ENCODE data around the gene SPACA9. TPM values are rescaled to one million over a fixed set of nuclear protein-coding genes. Genes with fewer than 3 reads are reported as not detected.

SPACA9 gene
- total RNA-seq, 1 donor from 2014 or later: 10.4 TPM

DNA sequence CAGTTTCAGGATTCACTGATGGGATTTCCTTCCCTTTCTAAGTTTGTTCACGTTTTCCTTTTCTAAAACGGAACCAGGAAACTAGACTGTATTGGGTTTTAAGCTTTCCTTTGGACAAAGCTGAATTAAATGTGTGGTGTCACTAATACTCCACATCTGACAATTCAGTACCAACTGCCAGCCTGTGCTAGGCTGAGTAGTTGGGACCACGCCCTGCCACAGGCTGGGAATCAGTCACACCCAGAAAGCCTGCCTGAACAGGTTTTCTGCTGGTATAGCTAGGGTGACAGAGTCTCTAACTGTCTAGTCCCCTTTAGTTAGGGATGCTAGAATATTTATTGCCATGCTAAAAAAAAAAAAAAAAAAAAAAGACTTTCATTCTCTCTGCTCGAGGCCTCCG is 15.6 kb downstream of the SPACA9 start:
- DNase-seq (ENCODE audit: low spot score): peak; percentile 46

DNA sequence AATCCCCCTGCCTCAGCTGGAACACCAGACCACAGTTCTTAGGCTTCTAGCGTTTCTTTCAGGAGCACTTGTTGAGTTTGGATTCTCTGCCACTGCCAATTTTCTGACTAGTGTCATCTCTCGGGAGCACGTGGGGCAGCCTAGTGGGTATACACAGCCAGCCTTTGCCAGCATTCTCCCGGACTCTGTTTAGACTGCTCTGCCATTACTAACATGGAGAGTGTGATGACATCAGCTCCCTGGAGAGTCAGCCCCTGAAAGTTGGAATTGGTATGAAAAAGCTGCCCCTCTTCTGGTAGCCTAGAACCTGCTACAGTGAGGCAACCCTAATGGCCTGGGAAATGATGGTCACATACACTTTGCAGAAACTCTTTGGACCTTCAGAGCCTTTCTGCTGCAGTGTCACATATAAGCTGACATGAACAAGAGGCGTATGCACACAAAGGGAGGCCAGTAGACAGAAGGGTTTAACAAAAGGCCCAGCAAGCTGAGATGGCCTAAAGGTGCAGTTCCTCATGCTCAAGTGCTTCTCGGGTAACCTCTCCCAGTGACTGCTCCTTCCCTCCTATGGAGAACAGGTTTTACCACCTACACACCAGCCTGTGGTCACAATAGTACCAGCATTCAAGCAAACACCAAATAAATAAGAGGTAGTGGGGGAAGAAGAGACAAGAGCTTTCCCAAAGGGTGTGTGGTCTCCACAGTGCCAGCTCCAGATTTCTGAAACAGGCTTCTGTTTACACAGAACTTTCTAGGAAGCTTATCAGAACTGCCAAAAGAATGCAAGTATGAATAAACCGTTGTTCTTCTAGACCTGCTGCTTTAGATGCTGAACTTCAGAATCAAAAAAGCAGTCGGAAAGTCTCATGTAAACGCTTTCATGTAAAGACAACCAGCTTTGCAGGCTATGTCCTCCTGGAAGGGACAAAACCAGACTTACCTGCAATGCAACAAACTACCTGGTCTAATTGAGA is 16.5 kb downstream of the SPACA9 start:
- no peak for DNase-seq (ENCODE audit: low spot score)

DNA sequence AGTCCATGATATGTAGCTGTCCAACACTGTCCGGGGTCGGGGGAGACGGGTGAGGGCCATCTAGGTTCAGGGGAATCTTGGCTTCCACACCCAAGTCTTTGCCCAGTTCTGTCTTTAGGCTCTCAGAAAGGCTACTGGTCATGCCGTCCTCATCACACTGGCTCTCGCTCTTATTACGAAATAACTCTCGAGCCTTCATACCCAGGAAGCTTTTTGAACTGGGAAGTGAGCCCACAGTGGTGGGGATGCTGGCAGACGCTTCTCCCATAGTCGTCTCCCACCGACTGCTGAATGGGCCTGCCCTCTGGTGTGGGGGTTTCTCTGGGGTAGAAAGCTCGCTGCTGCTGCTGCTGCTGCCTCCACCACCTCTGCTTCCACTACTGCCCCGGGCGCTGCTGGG is 17.6 kb downstream of the SPACA9 start:
- no peak for DNase-seq (ENCODE audit: low spot score)

DNA sequence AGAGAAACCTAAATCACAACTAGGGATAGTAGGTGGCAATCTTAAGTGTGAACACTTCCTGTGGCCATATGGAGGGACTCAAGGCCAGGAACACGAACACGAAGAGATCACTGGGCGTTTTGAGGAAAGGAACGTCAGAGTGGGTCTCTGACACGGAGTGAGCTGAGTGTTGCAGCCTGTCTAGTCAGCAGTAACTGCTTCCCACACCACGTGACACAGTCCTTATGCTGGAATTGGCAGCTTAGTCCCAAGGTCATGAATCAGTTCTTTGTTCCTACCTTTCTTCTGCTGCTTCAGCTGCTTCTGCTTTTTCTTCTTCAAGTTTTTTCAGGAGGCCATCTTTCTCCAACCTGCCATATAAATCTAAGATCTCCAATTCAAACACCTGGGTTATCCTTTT is 18.2 kb downstream of the SPACA9 start:
- peak; percentile 11 for DNase-seq (ENCODE audit: low spot score)

DNA sequence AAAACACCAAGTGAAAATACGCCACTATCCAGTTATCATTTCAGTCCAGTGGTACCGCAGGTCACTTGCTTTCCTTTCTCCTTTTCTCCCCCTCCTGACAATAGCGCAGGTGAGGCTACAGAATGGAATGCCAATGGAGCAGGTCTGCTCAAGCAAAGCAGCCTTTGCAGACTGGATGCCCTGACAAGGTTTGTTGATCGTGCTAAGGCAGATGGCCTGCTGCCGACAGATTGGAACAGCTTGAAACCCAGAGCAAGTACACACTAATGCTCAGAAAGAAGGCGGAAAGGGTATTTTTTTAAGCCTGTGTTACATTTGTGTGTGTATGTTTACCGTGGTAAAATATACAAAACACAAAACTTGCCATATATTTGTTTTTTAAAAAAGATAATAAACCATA is 19.4 kb downstream of the SPACA9 start:
- DNase-seq (ENCODE audit: low spot score): no peak

DNA sequence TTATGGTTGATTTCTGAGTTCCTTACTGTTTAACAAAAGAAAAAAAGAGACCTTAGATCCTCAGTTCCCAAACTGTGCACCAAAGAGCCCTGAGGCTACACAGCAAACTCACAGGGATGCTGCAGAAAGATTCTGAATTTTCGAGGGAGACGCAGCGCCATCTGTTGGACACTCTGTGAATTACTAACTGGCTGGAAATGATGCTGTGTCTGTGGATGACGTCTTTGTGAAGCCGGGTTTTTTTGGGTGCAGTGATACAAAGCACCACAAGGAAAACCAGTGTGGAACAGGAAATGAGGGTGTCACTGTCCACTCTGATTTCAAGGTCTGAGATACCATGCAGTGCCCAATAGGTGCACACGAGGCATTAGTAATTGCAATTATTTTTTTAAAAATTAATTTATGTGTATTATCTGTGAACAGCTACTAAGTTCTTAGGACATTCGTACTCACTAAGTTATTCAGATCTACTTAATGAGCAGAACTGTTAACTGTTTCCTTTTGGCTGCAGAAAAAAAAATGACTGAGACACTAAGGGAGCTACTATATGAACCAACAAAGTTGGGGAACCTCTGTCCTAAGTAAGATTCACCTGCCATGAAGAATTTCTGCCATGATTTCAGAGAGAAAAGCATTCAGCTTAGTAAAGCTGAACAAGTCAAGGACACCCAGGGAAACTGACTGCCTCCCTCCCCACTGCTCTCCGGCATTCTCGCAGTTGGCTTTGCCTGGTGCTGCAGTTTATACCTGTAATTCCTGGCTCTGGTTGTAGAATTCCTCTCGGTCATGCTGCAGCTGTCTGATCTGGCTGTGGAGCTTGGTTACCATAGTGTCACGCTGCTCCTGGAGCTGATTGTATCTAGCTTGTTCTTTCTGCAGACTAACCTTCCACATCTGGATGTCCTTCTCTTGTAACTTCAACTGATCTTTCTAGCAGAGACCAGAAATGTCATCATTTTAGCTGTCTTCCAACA is 23.4 kb downstream of the SPACA9 start:
- DNase-seq (ENCODE audit: low spot score): peak; percentile 74

DNA sequence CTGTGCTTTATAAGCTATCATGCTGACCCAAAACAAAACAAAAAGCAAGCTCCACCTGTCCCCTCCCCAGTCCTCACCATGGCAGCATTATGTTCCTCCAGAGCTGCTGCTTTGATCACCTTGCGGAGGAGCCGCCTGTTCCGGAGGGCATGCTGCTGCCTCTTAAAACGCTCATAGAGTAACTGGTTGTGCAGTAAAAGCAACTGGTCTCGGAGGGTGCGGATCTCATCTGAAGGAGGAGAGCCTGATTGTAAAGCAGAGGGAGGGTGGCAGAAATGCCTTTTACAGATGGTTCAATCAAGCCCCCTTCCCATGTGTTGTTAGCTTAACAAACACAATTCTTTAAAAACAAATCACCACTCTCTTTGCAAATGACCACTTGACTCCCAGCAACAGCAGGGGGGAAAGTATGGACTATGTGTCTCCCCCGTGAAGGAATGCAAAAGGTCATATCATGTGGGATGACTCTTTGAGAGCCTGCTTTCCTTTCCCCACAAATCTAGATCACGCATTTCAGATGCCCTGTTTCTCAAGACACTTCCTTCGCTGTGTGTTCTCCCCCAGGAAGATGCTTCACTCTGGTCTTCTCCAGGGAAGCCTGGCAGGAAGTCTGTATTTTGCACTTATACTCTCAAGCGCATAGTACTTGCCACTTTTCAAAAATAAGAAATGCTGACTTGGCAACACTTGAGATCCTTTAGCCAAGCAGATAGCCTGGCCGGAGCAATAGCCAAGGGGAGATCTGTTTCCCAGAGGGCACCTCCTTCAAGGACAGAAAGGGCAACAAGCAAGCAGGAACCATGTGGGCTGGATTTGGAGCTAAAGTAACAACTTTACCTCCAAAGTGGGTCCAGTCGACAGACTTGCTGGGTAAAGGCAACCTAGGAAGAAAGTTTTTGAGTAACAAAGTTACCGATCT is 25.1 kb downstream of the SPACA9 start:
- no peak for DNase-seq (ENCODE audit: low spot score)

DNA sequence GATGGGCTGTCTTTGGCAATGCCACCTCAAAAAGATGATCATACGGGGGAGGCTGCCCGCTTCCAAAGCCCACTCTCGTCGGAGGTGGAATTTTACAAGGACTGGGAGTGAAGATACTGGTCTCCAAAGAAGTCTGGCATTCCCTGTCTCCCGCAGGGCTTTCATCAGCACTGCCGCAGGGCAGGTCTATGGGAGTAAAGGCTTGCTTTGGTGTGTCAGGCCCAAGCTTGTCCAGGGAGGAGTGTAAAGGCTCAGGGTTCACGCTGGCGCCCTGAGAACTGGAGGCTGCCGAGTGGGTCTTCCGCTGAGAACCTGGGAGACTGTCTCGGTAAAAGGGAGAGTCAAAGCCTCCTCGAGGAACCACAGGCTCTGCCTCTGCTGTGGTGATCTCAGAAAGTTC is 27.0 kb downstream of the SPACA9 start:
- DNase-seq (ENCODE audit: low spot score): no peak

DNA sequence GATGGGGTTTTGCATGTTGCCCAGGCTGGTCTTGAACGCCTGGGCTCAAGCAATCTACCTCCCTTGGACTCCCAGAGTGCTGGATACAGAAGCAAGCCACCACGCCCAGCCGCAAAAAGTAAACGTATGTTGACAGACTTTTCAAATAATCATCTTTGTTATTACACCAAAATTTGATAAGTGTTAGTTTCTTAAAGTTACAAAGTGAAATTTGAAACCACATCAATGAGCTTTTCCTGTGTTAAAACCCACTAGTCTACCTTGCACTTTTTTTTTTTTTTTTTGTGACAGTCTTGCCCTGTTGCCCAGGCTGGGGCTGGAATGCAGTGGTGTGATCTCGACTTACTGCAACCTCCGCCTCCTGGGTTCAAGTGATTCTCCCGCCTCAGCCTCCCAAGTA is 29.9 kb downstream of the SPACA9 start:
- DNase-seq (ENCODE audit: low spot score): no peak

DNA sequence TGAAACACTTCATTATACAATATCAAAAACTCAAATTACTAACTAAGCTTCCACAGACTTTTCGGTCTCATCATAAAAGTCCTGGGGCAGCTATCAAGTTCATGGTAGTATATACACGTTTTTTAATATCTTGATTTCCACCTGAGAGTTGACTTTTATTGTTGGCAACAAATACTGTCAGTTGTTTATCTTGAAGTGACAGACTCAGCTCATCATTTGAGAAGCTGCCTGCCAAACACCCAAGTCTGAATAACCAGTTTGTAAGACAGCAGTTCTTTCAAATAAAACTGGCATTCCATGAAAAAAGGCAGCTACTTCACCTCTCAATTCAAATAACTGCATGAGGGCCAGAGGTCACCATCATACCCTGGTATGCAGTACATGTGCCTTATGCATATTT is 30.6 kb downstream of the SPACA9 start:
- no peak for DNase-seq (ENCODE audit: low spot score)

DNA sequence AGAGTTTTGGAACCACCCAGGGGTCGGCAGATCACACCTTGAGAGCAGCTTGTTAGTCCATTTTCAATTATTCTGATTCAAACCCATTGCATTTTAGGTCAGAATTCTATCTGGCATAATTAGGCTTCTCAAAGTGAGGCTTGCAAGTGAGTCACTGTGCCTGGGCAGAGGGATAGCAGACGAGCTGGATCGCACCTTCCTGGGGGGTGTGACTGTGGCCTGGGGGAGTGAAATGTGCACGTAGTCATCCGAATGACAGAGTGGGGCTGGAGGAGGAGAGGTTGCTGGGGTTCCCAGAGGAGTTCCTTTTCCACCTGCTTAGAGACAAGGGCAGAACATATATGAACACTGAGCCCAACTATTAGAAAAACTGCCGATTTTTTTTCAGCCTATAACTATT is 31.7 kb downstream of the SPACA9 start:
- DNase-seq (ENCODE audit: low spot score): no peak

DNA sequence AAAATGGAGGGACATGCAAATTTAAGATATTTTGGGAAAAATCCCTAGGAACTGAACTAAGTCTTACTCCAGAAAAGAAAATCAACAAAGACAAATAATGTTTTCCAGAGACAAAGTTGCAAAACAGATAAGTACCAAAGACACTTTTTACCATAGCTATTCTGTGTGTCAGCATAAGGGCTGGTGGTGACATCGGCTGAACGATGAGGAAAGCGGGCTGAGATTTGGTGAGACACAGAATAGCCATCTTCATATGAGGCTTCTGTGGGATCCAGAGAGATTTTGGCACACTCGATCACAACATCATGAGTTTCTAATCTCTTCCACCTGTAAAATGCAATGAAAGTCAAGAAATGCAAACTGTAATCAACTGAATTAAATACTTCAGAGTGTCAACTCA is 33.4 kb downstream of the SPACA9 start:
- DNase-seq (ENCODE audit: low spot score): no peak

DNA sequence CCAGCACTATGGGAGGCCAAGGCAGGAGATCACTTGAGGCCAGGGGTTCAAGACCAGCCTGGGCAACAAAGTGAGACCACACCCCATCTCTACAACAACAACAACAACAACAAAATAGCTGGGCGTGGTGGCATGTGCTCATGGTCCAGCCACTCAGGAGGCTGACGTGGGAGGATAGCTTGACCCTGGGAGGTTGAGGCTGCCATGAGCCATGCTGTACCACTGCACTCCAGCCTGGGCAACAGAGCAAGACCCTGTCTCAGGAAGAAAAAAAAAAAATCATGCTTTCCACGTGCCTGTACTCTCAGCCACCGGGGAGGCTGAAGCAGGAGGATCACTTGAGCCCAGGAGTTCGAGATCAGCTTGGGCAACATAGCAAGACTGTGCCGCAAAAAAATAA is 36.2 kb downstream of the SPACA9 start:
- no peak for DNase-seq (ENCODE audit: low spot score)

DNA sequence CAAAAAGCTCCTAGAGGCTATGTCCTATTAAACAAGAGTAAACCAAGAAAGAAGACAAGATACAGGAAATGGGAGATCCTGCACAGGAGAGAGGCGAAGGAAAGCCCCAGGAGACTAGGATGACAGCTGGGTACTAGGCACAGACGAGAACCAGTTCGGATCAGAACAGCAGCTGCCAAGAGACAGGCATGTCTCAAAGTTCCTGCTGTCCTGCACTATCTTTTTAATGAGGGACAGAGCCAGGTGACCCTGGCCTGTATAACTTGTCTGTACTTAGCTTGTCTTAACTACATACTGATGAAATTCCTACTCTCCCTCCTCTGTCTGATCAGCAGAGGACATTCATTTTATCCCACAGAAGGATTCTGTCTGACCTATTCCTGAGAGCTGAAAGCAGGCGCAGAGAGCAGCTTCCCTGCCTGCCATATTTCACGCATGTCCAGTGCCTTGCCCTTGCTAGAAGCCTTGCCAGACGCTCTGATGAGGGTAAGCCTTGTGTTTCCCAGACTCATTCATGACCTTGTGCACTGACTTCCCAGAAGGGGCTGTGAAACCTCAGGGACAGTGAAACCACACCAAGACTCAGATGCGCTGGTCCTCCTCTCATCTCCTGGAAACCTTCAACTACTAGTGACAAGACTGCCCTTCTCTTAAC is 41.0 kb downstream of the SPACA9 start:
- no peak for DNase-seq (ENCODE audit: low spot score)

DNA sequence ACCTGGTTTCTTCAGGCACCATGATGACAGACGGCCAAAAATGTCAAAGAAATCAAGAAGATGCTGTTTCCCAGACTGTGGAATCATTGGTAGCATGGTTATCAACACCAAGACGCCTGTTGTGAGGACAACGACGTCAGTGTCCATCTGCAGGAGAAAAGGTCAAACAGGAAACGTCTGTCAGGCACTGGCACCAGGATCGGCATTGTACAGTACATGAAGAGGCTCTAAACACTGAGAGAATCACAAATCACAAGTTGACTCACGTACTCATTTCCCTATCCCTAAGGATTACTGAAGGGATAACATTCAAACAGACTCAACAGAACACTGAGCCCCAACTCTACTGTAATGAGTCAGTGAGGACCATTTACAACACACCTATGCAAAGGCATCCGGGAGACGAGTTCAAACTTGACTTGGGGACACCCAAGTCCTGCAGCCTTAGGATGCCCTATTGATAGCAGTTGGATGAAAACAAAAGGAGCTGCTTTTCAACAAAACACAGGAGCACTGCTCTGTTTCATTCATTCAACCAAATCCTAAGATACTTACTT is 44.7 kb downstream of the SPACA9 start:
- DNase-seq (ENCODE audit: low spot score): no peak

DNA sequence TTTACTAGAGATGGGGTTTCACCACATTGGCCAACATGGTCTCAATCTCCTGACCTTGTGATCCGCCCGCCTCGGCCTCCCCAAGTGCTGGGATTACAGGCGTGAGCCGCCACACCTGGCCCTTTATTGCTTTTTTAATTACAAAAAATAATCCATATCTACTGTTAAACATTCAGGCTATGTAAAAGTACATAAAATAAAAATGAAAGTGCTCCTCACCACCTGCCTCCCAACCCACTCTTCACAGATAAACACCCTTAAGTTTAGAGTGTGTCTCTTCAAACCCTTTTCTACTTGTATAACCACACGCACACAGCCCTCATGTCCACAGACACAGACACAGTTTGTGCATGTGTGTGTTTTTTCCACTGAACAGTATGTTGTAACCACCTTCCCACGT is 49.0 kb downstream of the SPACA9 start:
- DNase-seq (ENCODE audit: low spot score): no peak

DNA sequence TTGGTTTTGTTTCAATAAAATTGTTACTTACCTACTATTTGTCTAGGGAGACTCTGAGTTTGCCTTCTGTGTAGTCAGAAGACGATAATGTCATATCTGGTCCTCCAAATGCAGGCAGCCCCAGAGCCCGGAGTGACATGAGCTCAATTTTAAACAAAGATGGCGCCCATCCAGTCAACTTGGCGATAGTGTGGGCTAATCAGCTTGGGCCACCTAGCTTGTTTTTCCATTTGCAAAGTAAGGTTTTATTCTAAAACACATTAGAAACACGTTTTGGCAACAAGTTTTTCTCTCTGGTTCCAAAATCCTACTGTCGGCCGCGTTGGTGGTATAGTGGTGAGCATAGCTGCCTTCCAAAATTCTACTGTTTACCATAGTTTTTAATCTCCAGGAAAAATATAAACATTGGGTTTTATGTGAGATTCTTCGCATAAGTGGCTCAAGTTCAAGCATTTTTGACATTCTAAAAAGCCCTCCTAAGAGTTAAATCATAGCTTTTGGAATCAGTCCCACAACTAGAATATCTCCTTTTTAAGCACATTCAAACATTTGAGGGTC is 52.6 kb downstream of the SPACA9 start:
- DNase-seq (ENCODE audit: low spot score): no peak

DNA sequence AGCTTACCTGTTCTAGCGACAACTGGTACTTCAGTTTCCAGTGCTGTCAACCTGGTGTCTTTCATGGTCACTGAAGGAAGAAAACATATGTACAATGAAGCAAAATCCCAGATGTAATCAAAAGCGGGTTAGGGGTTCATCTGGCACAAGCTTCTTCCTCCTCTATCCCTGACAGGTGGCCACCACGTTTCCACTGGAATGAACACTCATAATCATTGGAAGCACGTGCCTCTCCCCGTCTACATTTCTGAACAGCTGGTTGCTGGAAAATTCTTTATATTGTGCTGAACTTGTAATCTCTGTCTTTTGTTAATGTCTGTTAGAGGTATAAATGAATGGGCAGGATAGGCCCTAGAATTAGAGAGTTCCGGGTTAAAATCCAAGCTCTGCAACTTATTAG is 56.3 kb downstream of the SPACA9 start:
- no peak for DNase-seq (ENCODE audit: low spot score)

DNA sequence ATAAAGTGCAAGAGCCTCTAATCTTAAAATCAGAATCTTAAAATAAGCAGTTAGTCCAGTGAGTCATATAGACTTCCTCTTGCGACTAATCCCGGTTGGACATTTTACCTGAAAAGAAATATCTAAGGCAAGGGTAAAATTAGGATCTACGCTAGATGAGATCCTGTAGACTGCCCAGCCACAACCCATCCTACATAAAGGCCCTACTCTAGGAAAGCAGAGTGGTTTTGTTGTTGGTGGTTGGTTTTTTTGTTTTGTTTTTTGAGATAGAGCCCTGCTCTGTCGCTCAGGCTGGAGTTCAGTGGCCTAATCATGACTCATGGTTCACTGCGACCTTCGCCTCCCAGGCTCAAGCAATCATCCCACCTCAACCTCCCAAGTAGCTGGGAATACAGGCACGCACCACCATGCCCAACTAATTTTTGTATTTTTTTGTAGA is 58.8 kb downstream of the SPACA9 start:
- DNase-seq (ENCODE audit: low spot score): no peak

DNA sequence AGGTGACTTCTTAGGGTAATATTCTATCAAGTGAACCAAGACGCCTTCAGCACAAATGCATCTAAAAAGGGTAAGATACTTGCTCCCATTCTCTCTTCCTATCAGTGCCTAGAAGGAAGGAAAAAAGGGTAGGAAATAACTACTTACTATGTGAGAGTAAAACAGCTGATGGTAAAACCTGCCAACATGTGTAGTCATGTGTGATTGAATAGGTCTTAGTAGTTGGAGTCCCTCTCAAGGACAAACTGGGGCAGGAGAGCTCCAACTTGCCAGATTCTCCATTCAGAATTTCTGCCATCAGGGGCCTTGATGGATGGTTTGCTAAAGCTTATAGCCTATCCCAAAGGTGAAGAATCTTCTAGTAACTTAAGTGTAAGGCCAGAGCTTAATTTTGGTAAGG is 60.5 kb downstream of the SPACA9 start:
- DNase-seq (ENCODE audit: low spot score): no peak
